Upper lobe of left lung (tissue), 4 donors: Measurements from ENCODE around the gene CETN3.

Experiments used
- EP300 ChIP-seq, 4 donors: sonication (generic); formaldehyde crosslinking; IDR thresholded peaks; one replicate each; pipeline ENCODE4 v1.5.1; 2017; ENCODE audit warnings: antibody characterized with exemption in 4 of 4, control low read depth in 2 of 4
- TF ChIP-seq, protein P1 (sequence below), 6 experiments: fragments of 450-650 bp in 4 of 6; fragments of 200-600 bp in 2 of 6; sonication (generic) in 2 of 6; IDR thresholded peaks; one replicate each; pipeline ENCODE4 v1.5.1; 2016 to 2019; ENCODE audit warnings: antibody characterized with exemption in 6 of 6

DNA sequence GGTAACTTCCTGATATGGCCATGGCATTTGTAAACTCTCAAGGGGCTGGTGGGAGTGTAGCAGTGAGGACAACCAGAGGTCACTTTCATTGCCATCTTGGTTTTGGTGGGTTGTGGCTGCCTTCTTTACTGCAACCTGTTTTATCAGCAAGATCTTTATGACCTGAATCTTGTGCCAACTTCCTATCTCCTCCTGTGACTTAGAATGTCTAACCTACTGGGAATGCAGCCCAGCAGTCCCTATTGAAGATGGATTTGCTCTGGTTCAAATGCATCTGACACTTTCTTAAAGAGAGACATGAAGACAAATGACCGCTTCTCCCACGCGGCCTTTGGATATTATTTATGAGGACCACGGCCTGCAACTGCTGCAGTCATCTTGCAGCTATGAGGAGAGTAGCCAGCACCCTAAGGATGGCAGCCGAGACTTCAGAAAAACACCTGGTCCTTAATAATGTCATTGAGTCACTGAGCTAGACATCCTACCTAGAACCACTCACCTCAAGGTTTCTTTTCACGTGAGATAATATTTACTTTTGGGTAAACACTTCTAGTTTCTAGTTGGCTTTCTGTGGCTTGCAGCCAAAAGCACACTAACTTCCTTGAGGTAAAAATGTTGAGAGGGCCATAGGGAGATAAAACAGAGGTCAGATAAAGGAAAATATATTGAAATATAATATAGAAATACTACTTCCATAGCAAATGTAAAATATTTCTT is 28.2 kb downstream of the CETN3 start:
- no peak for TF ChIP-seq EP300 (IDR thresholded peaks at IDR 0.05)
- TF ChIP-seq, protein P1, sequence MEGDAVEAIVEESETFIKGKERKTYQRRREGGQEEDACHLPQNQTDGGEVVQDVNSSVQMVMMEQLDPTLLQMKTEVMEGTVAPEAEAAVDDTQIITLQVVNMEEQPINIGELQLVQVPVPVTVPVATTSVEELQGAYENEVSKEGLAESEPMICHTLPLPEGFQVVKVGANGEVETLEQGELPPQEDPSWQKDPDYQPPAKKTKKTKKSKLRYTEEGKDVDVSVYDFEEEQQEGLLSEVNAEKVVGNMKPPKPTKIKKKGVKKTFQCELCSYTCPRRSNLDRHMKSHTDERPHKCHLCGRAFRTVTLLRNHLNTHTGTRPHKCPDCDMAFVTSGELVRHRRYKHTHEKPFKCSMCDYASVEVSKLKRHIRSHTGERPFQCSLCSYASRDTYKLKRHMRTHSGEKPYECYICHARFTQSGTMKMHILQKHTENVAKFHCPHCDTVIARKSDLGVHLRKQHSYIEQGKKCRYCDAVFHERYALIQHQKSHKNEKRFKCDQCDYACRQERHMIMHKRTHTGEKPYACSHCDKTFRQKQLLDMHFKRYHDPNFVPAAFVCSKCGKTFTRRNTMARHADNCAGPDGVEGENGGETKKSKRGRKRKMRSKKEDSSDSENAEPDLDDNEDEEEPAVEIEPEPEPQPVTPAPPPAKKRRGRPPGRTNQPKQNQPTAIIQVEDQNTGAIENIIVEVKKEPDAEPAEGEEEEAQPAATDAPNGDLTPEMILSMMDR (IDR thresholded peaks at IDR 0.05): no peak
